Activated naive CD4-positive, alpha-beta T cell (primary cell): ENCODE measurements around the gene MRPL33.

Experiments
- DNase-seq, 4 experiments: peaks; one replicate each; lab custom pipeline; 2025; lab: John Stamatoyannopoulos, UW

MRPL33 gene

DNA sequence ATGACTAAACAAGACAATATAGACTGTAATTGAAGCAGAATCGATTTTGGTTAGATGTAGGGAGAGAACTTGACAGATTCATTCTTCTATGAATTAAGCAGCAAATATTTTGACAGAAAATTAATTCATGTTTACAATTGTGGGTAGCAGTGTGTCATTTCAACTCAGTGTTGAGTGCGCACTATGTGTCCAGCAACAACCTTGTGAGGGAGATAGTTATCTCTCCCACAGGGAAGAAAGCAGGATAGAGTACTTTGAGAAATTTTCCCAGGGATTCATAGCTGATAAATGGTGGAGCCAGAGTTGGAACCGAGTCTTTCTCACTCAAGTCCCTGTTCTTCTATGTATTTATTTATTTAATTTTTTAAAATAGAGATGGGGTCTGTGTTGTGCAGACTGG, 5.2 kb downstream of the MRPL33 start:
- DNase-seq, result no peak

DNA sequence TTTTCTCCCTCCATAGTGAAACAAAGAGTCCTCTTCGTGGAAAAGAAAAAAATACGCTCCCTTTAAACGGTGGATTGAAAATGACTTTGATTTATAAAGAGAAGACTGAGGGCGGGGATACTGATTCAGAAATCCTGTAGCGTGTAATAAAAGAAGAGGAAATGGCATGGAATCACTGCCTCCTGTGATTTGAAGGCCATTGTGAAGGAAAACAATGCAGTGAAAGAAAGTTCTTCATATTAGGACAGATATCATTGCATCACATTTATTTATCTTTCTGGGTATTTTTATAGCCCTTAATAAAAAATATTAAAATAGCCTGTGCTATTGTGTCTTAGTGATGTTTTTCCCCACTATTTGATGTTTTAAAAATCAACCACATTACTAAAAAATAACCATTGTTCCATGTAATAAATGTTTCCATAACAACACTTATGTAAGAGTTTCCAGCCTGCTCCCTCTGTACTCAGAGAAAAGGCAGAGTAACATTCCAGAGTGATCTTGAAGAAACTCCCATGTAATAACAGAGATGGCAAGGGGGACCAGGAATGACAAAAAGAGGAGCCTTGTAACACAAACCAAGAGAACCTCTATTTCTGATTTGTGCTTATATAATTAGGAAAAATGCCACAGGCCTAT, 8.0 kb downstream of the MRPL33 start:
- DNase-seq, result no peak

DNA sequence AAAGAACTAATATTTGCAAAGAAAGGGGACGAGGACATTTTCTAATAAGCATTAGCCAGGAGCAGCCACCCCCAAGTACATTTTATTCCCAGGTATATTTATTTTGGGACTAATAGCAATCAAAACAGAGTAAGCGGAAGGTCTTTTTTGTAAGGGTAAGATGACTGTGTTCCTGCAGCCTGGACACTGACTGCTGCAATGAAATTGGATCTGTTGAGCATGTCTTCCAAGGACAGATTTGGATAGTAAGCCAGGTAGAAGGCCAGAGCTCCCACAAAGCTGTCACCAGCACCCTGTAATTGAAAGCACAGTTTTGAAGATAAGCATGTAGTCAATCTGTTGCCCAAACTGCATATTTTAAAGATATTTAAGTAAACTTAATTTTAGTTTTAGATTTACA, 10.0 kb downstream of the MRPL33 start:
- no peak for DNase-seq

DNA sequence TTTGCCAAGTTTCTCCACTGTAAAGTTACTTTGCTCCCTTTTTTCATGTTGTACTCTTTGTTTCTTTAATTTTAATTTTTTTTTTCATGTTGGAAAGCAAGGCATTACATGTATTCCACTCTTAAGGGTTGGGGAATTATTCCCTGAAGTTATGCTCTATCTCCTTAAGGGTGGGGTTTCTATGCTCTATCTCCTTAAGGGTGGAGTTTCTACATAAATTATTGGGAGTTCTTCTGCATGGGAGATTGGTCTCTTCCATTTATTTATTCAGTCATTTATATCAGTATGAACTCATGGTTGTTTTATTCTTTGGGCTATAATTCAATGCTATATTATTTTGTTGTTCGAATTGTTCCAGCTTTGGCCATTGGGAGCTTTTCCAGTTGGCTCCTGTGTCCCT, 11.2 kb downstream of the MRPL33 start:
- no peak for DNase-seq

DNA sequence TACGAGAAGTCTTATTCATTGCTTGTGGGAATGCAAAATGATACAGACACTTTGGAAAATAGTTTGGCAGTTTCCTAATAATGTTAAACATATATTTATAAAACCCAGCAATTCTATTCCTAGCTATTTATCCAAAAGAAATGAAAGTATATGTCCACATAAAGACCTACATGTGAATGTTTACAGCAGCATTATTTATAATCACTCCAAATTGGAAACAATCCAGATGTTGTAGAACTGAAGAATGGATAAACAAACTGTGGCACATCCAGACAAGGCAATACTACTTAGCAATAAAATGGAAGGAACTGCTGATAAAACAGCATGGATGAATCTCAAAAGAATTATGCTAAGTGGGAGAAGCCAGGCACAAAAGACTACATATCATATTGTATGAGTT, 19.3 kb downstream of the MRPL33 start:
- no peak for DNase-seq

DNA sequence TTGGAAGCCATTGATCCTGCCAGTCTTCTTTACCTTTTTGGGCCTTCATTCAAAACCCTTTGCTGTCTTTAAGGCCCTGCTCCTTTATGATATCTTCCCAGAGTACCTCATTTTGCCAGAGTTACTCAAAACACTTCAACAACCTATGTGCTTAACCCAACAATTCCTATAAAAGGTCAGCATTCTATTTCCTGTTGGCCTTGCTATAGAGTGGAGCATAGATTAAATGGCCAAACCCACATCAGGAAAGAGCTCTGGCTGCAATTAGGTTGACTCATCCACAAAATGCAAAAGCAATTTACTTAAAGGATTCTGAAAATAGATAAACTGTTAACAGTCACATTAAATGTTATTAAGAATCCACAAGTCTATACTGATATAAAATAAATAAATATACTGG, 21.2 kb downstream of the MRPL33 start:
- DNase-seq, result no peak

DNA sequence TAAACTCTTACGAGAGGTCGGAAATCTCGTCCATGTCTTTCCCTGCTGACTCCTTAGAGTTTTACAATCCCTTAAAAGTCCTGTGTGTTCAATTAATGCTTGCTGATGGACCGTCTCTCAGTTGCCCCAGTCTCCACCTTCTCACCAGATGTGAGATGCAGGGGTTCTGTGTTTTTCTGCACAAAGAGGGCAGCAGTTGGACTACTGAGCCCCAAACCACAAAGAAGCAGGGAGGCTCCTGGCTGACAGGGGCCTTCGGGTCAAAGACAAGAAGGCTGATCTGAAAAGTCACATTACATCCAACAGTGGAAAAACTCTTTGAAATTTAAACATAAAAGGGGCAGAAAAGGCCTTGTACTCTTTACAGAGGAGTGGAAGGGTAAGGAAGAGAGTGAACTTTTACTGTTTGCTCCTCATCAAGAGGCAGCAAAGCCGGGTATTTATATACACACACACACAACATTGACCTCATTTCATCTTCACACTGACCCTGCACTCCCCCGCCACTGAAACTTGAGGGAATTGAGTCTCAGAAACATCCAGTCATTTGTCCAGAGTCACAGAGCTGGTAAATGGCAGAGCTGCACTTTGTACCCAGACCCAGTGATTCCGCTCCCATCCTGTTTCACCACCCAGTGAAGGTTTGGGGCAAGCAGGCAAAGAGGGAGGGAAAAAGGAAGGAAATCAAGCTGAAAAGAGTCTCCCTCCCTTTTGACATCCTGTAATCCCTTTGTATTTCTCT, 23.7 kb downstream of the MRPL33 start:
- DNase-seq, result no peak

DNA sequence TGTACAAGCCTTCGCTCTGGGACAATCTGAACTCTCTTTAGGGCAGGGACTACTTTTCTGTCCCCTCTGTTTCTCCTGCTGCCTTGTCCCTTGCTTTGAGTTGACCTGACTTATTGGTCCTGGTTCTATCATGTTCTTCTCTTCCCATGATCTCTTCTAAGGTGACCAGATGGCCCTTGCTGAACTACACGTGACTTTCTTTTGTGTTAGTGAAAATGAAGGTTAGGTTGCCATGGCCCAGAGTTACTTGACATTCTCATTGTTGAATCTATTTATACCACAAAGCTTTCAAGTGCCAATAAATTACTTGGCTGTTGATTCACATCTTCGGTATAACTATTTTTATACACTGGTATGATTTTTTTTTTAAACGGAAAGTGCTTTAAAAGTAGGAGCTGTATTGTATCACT, 24.4 kb downstream of the MRPL33 start:
- no peak for DNase-seq

DNA sequence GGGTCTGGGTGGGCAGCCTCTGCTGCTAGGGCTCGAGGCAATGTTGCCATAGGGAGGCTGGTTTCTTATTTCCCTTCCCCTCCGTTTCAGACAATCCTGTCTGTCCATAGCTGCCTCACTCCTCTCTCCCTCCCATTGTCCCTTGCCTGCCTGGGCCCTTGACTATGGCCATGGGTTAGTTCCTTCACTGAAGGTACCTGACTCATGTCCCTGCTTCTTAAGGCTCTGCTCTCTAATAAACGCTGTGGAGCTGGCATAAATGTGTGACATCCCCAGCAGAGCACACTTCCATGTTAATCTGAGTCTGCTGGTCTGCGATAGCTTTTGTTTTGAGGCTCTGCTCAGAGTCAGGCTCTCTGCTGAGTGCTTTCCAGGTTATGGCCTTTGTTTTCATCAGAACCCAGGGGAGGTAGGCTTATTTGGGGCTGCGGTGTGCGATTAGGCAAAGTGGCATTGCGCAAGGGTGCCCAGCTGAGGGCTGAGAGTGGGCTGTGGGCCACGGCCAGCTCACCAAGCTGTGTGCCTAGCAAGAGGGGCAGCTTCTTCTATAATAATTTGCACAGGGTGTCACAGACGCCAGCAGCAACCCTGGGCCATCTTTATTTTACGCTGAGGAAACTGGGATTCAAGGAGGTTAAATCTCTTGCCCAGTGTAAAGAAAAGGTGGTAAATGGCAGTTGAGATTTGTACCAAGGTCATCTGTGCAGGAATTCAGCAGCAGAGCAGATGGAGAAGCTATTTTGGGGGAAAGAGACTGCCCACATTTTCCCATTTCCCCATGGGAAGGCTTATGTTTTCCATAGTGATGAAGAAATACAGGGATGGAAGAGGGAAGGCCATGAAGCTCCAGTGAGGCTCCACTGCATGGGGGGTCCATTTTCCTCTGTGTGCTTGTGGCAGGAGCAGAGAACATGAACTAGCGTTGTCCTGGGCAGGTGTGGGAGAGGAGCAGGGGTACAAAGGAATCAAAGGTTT, 25.6 kb downstream of the MRPL33 start:
- no peak for DNase-seq

DNA sequence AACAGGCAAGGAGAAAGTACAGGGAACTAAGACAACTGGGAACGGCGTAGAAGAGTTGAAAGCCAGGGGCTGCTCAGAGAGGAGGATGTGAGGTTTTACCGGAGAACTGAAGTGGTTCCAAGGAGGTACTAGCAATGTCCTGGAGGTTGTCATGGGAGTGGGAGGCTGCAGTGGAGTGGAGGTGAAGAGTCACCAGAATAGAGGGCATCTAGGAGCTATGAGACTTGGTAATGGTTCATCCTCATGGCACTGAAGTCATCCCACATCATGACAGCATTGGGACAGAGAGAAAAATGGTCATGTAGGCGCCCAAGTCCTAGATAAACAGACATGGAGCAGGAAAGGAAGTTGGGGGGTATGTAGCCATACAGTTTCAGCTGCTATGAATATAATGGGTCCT, 26.3 kb downstream of the MRPL33 start:
- DNase-seq, result no peak

DNA sequence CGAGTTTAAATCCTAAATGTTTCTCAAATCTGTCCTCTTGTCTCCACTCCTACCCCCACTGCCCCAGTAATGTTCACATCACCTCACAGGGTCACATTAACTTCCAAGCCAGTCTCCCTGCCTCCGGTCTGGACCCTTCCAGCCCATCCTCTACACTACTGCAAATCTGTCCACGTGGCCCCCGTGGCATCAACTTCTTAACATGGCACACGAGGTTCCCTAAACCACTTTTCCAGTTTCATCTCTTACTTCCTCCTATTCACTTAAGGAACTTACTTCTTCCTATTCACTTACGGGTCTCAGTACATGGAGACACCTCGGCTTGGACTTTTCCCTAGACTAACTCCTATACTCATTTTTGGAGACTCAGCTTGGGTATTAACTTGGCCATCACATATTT, 27.0 kb downstream of the MRPL33 start:
- DNase-seq, result no peak

DNA sequence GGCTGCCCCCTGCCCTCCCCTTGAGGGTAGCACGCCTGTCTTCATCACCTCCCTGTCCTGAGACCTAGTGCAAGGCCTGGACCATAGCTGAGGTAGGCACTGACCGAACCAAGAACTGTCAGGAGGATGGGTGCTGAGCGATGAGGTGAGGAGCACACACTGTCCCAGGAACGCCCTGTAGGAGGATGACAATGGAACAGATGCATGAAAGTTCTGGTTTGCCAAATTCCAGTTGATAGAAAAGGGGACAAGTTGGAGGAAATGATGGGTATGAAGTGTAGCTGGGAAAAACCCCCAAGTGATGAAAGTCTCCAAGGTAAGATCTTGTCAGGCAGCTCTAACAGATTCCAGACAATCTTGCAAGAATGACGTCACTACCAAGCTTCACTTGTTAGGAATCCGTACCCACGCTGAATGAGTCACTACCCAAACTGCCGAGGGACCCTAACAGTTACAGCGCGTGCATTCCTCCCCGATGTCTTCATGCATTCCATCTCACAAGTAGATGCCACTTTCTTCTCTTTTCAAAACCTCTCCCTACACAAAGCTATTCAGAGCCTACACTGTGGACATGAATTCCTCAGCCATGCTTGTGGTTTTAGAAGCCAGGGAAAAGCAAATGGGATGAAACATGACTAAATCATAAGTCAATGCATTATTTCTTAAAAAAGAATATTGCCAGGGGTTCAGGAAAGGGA, 27.6 kb downstream of the MRPL33 start:
- DNase-seq, result no peak

DNA sequence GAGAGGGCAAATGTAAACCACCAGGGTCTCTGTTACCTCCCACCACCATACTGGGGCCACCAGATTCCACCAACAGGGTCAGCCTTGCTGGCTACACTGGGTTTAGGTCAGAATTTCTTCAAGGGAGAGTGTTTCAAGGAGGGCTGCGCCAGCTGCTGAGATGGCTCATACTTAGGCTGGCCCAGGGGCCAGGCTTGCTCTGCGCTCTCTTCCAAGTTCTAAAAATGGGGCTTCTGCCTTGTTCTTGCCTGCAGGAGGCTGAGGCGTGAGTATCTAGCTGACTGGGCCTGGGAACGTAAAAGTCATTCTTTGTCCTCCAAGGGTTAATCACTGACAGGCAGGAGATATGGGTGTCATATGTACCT, 28.1 kb downstream of the MRPL33 start:
- no peak for DNase-seq

DNA sequence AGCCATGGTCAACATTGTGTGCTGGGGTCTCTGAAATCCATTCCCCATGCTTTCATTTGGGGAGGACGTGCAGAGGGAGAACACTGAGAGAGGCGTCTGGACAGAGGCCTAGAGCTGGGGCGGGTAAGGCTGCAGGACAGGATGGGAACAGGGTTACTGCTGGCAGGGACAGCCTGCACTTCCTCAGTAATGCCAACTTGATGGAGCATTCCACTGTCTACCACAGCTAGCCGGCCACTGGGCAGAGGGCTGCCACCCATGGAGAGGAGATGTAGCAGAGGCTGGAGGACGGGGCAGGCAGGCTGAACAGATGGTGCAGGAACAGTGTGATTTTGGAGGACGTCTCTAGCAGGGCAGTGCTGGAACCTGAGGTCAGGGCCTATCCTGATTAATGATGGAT, 29.3 kb downstream of the MRPL33 start:
- no peak for DNase-seq

DNA sequence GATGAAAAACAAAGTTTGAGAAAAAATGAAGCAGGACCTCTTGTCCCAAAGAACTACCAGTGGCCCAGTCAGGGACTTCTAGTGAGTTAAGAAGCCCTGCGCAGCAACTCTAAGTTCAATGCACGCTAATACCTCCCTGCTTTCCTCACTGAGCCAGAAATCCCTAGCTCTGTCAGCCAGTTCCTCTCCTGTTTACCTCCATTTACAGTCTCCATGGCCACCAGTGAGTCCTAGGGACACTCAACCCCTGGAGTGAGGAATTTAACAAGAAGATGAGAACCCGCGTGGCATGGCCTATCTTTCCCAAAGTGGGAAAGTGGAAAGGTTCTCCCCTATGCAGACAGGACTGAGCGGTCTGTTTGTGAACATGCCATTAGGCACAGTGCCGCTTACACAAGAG, 31.0 kb downstream of the MRPL33 start:
- no peak for DNase-seq

DNA sequence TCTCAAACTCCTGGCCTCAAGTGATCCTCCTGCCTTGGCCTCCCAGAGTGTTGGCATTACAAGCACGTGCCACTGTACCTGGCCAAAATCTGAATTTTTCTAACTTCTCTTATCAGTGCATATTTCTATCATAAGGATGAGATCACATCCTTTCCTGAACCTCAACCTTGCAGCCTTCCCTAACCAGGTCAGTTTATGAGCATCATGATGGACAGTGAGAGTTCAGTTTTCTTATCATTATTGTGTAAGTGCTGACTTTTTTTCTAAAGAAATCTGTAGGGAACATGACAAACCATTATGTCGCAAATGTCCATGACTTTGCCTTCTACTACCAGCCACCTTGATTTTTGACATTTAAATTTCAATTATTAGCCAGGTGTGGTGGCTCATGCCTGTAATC, 31.5 kb downstream of the MRPL33 start:
- DNase-seq, result no peak

DNA sequence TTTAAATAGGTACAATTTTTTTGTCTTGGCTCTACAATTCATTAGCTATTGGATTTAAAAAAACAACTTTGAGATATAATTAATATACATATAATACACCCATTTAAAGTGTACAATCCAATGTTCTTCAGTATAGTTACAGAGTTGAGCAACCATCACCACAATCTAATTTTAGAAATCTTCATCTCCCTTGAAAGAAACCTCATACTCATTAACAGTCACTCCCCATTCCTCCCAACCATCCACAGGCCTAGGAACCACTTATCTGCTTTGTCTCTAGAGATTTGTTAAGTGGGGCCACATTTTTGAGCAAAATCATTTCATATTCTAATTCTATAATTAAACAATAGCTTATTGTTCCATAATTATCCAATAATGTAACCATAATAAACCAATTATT, 32.6 kb downstream of the MRPL33 start:
- DNase-seq, result no peak

DNA sequence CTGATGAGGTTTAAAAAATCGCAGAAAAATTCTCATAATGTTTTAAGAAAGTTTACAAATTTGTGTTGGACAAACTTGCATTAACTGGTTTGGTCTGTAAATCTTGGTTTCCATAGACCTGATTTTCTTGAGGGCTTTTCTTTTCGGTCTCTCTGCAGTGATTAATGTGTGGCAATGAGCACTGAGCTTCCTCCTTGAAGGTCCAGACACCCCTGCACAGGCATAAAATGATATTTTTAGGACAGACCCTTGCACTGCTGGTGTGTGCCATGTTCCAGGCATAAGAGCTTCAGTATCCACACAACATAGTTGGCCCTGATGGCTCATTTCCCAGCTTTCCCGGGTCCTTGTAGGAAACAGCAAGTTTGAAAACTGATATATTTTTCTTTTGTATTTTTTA, 33.7 kb downstream of the MRPL33 start:
- no peak for DNase-seq

DNA sequence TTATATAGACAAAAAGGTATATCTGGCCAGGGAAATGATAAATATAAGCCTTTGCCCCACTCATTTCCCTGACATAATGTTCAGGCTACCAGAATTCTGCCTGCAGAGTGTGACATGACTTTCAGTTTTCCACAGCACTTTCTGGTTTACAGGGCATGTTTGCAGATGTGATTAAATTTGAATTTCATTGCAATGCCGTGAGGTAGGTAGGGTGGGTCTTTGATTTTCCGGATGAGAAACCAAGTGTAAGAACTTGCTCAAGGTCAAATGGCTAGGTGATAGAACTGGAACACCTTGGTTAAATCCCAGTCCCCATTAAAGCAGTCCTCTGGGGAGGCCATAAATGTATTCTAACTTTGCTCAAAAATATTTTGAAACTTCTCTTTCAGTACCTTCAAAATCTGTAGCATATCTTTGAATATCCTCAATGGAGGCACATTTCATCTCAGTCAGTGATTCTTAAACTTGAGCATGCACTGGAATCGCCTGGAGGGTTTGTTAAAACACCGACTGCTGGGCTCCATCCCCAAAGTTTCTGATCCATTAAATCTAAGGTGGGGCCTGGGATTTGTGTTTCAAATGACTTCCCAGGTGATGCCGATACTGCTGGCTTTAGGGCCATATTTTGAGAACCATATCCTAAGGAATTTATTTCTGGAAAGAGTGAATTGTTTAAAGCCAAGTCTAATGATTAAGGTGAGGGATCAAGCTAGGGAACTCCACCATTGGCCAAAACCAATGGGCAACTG, 35.0 kb downstream of the MRPL33 start:
- DNase-seq, result no peak

DNA sequence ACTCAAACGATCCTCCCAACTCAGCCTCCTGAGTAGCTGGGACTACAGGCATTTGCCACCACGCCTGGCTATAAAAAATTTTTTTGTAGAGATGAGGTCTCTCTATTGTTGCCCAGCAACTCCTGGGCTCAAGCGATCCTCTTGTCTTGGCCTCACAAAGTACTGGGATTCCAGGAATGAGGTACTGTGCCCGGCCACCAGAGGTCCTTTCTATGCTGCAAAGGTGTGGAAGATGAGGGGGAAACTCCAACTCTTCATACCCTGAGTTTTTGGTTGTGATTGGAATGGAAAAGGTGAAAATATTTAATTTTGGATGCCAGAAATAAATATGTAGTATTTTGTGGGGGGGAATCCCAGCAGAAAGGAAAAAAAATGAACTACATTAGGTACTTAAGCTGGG, 36.0 kb downstream of the MRPL33 start:
- DNase-seq, result no peak

DNA sequence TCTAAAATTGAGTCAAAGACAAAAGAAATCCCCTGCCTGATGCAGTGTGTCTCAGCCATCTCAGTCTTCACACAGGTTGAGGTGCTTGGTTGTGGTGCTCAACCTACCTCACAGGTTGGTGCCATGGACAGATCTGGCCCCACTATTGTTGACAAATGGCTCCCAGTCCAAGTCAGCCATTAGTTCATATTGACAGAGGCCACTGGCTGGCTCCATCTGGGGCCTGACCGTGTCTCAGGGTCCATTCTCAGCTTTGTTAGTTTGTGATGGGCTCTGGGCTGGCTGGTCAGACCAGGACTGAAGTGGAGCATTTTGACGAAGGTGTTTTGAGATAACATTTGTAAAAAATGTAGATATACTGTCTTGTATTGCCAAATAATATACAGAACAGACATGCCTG, 36.9 kb downstream of the MRPL33 start:
- DNase-seq, result no peak

DNA sequence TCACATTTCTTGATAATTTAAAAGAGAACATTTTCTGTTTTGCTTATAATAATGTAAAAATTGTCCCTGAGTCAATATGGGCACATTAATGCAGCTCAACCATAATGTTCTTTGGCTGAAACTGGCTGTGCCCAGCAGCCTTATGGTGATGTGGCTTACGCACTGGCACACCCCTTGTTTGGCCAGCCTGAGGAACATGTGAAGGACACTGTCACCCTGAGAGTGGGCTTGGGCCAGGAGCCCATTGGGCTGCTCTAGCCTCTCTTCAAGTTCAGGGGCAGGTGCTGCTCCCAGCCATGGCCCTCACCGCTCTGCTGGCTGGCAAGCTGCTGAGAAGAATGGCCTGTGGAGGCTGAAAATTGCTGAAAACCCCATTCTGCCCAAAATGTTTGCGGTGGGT, 37.5 kb downstream of the MRPL33 start:
- DNase-seq, result no peak
